GM12892 (cell line): ENCODE results near the gene IL19.

ENCODE experiments used
- DNase-seq: peaks from one replicate; pipeline ENCODE4 v3.0.0; 2011; ENCODE audit not compliant: insufficient read length
- FAIRE-seq: peaks from 2 replicates; lab custom pipeline; 2011; peaks lifted over from hg19 to GRCh38; lab: Jason Lieb, UNC
- POLR2A ChIP-seq: IDR thresholded peaks from 2 replicates; pipeline ENCODE4 v1.6.1; 2011; ENCODE audit warnings: low read depth, low read length, control low read depth
- POLR2AphosphoS5 ChIP-seq: IDR thresholded peaks from 2 replicates; pipeline ENCODE4 v1.6.1; 2011; ENCODE audit warnings: low read depth, low read length, control low read depth
- TAF1 ChIP-seq: IDR thresholded peaks from 2 replicates; pipeline ENCODE4 v1.6.1; 2011; ENCODE audit warnings: low read depth, mild to moderate bottlenecking, control low read depth, low read length, borderline replicate concordance

Gene IL19

GRCh38 chr1:206882555-206882954 is 112.0 kb downstream of the IL19 start:
- DNase-seq (no peak), FAIRE-seq (no peak)
- TF ChIP-seq POLR2AphosphoS5 (no peak), TAF1 (no peak), POLR2A (no peak)

DNA sequence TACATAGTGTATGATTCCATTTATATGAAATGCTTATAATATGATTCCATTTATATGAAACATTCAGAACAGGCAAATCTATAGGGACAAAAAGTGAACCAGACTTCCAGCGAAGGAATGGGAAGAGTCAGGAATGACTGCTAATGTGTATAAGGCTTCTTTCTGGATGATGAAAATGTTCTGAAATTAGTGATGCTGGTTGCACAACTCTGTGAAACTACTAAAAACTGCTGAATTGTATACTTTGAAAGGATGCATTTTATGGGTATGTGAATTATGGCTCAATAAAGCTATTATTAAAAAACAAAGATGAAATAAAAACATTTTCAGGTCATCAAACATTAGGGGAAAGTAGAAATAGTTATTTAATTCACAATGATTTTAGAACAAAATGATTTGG is 112.6 kb downstream of the IL19 start:
- DNase-seq (no peak), FAIRE-seq (no peak)
- TF ChIP-seq POLR2AphosphoS5 (no peak), TAF1 (no peak), POLR2A (no peak)

DNA sequence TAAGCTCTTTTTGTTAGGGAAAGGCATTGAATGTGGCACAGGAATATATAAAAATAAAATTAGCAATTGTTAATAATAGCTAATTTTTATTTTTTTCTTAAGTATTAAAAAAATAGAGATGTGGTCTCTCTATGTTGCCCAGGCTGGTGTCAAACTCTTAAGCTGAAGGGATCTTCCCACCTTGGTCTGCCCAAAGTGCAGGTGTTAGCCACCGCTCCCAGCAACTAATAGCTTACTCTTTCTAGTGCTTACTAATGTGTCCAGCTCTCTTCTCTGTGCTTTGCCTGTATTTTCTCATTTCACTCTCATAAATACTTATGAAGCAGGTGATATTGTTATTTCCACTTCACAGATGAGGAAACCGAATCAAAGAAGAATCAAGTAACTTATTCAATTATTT is 113.3 kb downstream of the IL19 start:
- TF ChIP-seq POLR2A (no peak), TAF1 (no peak), POLR2AphosphoS5 (no peak)
- FAIRE-seq: no peak
- DNase-seq: no peak

DNA sequence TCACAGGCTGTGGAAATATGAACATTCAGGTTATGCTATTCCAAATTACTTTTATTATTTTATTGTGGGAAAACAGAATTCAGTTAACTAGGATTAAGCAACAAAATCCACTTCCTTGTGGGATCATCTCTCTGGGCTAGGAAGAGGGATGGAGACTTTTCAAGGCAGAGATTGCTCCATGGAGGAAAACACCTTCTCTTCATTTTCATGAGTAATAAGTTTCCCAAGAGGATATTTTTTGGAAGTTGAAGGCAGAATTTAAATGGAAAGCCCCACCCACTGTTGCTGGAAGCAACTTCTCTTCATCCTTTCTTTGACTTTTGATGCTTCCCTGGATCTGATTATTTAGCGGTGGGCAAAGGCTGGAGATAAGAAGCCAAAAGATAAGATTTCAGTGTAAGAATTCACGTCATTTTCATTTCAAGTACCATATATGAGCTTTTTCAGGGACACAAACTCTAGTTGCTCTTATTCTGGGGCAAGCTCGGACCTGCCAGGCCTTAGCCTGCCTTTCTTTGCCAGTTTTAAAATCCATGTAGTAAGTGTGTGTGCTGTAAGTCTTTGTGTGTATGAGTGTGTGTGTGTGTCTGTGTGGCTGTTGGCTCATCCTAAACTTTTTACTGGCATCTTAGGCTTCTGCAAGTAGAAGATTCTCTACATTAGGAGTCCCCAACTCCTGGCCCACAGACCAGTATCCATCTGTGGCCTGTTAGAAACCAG is 114.9 kb downstream of the IL19 start:
- FAIRE-seq: no peak
- TF ChIP-seq POLR2AphosphoS5 (no peak), POLR2A (no peak), TAF1 (no peak)
- DNase-seq: no peak

- TF ChIP-seq POLR2A (no peak), TAF1 (no peak), POLR2AphosphoS5 (no peak)
- FAIRE-seq: no peak
- no peak for DNase-seq
Observed at GRCh38 chr1:206886831-206887230, 116.3 kb downstream of the IL19 start.

- TF ChIP-seq POLR2A (no peak), POLR2AphosphoS5 (no peak), TAF1 (no peak)
- FAIRE-seq (no peak), DNase-seq (no peak)
Observed at GRCh38 chr1:206887701-206888100, 117.1 kb downstream of the IL19 start.

DNA sequence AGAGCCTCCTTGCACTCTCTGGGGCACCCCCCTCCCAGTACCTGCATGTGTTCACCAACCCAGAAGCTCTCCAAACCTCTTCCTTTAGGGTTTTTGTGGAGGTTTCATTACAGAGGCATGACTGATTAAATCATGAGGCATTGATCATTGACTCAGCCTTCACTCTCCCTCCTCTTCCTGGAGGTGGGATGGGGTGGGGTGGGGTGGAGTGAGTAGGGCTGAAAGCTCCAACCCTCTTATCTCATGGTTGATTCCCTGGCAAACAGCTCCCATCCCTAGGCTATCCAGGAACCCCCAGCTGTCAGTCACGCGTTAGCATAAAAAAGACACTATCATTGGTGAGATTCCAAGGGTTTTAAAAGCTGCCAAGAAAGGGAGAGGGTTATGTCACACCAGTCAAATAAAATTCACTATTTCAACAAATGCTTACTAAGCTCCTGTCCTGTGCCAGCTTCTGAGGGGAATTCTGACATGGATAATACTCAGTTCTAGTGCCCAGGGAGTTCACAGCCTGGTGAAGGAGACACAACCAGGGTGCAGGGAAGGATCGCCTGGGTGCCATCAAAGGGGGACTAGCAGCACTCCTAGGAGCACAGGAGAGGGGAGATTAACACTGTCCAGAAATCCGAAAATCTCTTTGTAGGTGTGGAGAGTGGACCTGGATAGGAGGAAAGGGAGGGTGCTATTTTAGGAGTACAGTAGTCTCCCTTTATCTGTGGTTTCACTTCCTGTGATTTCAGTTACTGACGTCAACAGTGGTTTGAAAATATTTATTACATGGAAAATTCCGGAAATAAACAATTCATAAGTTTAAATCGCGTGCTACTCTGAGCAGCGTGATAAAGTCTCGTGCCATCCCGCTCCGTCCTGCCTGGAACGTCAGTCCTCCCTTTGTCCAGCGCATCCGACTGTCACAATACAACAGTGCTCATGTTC is 119.8 kb downstream of the IL19 start:
- no peak for TF ChIP-seq TAF1
- DNase-seq (no peak), FAIRE-seq (no peak)

- no peak for DNase-seq
- no peak for FAIRE-seq
- no peak for TF ChIP-seq TAF1
- no peak for TF ChIP-seq POLR2AphosphoS5
- no peak for TF ChIP-seq POLR2A
Observed at GRCh38 chr1:206891412-206891811, 120.8 kb downstream of the IL19 start.
